SK-N-SH (cell line): ENCODE measurements around the gene TARDBP. TPM values are rescaled to one million over a fixed set of nuclear protein-coding genes. Genes with fewer than 3 reads are reported as not detected.

Experiments
- CTCF ChIA-PET: fragments of 300-600, 350-600 bp; formaldehyde crosslinking; extraction: SDS; loops from one replicate; lab custom pipeline; 2021; lab: Yijun Ruan, JAX
- POLR2A ChIA-PET: fragments of 350-600 bp; sonication (Branson Sonifier 250); formaldehyde crosslinking; extraction: SDS; loops from one replicate; lab custom pipeline; 2020; ENCODE audit warnings: antibody characterized with exemption, inconsistent platforms; lab: Yijun Ruan, JAX
- DNase-seq: peaks from one replicate; pipeline ENCODE4 v3.0.0; 2012
- H2AFZ ChIP-seq: fragments of 200-600 bp; sonication (generic); 2 replicates; pipeline ENCODE4 v1.8.1; 2016; ENCODE audit warnings: antibody characterized with exemption, mild to moderate bottlenecking, low read depth
- H3F3A ChIP-seq: fragments of 200-600 bp; sonication (generic); replicated peaks from 2 replicates; pipeline ENCODE3; 2016; ENCODE audit warnings: antibody characterized with exemption, mild to moderate bottlenecking; ENCODE audit not compliant: insufficient read depth
- H3K27ac ChIP-seq, 2 experiments: fragments of 200-500 bp in 1 of 2; fragments of 200-600 bp in 1 of 2; sonication (Bioruptor generic) in 1 of 2; sonication (generic), shearing (Covaris generic) in 1 of 2; 2 replicates each; pipeline versions ENCODE4 v1.5.1 to v1.6.1; 2014 to 2016; ENCODE audit warnings: low read depth in 2 of 2, inconsistent platforms in 1 of 2, low read length in 1 of 2, mild to moderate bottlenecking in 1 of 2, mixed read lengths in 1 of 2
- H3K27me3 ChIP-seq: fragments of 200-600 bp; sonication (generic), shearing (Covaris generic); 2 replicates; pipeline ENCODE4 v1.6.1; 2016; ENCODE audit warnings: mixed run types; ENCODE audit not compliant: insufficient read depth
- H3K36me3 ChIP-seq, 2 experiments: fragments of 200-500 bp in 1 of 2; fragments of 200-600 bp in 1 of 2; sonication (Bioruptor generic) in 1 of 2; sonication (generic) in 1 of 2; replicated peaks in 1 of 2; 2 replicates each; pipeline versions ENCODE3 to v1.5.1; 2014 to 2016; ENCODE audit warnings: low read length in 1 of 2, mild to moderate bottlenecking in 1 of 2; ENCODE audit not compliant: insufficient read depth in 2 of 2, control insufficient read depth in 1 of 2
- H3K4me1 ChIP-seq, 2 experiments: fragments of 200-500 bp in 1 of 2; fragments of 200-600 bp in 1 of 2; sonication (Bioruptor generic) in 1 of 2; sonication (generic), shearing (Covaris generic) in 1 of 2; 2 replicates each; pipeline versions ENCODE4 v1.5.1 to v1.6.1; 2014 to 2016; ENCODE audit warnings: low read depth in 1 of 2, low read length in 1 of 2, mixed run types in 1 of 2; ENCODE audit not compliant: insufficient read depth in 2 of 2, control insufficient read depth in 1 of 2
- H3K4me2 ChIP-seq: fragments of 200-600 bp; sonication (generic), shearing (Covaris generic); 2 replicates; pipeline ENCODE4 v1.6.1; 2017; ENCODE audit warnings: mixed run types
- H3K4me3 ChIP-seq, 2 experiments: fragments of 200-500 bp in 1 of 2; fragments of 200-600 bp in 1 of 2; sonication (Bioruptor generic) in 1 of 2; sonication (generic), shearing (Covaris generic) in 1 of 2; 2 replicates each; pipeline versions ENCODE4 v1.5.1 to v1.8.1; 2014 to 2016; ENCODE audit warnings: low read depth in 2 of 2, inconsistent platforms in 1 of 2, low read length in 1 of 2, mild to moderate bottlenecking in 1 of 2, mixed read lengths in 1 of 2, moderate library complexity in 1 of 2
- H3K79me2 ChIP-seq: fragments of 200-600 bp; sonication (generic); 2 replicates; pipeline ENCODE4 v1.8.1; 2017; ENCODE audit warnings: mild to moderate bottlenecking; ENCODE audit not compliant: insufficient read depth
- H3K9ac ChIP-seq: fragments of 200-600 bp; sonication (generic); 2 replicates; pipeline ENCODE4 v1.6.1; 2017; ENCODE audit warnings: mixed run types
- H3K9me2 ChIP-seq: fragments of 200-600 bp; sonication (generic); 2 replicates; pipeline ENCODE4 v1.6.1; 2017; ENCODE audit warnings: mixed run types
- H3K9me3 ChIP-seq: fragments of 200-600 bp; sonication (generic); 2 replicates; pipeline ENCODE4 v1.6.1; 2017; ENCODE audit warnings: mixed run types, mild to moderate bottlenecking, moderate library complexity
- H4K20me1 ChIP-seq: fragments of 200-600 bp; sonication (generic); 2 replicates; pipeline ENCODE4 v1.6.1; 2017; ENCODE audit warnings: mild to moderate bottlenecking, mixed run types; ENCODE audit not compliant: insufficient read depth
- ELF1 ChIP-seq: IDR thresholded peaks from 2 replicates; pipeline ENCODE4 v1.4.0; 2012
- FOXM1 ChIP-seq: IDR thresholded peaks from 2 replicates; pipeline ENCODE4 v1.4.0; 2012; ENCODE audit warnings: low read depth, mild to moderate bottlenecking
- GABPA ChIP-seq: IDR thresholded peaks from 2 replicates; pipeline ENCODE4 v1.4.0; 2012; ENCODE audit warnings: low read depth, mild to moderate bottlenecking
- JUND ChIP-seq: IDR thresholded peaks from 2 replicates; pipeline ENCODE4 v1.4.0; 2012
- MEF2A ChIP-seq: IDR thresholded peaks from 2 replicates; pipeline ENCODE4 v1.4.0; 2012; ENCODE audit warnings: low read depth, borderline replicate concordance
- MXI1 ChIP-seq: IDR thresholded peaks from 2 replicates; pipeline ENCODE4 v1.6.1; 2012; ENCODE audit warnings: mild to moderate bottlenecking, low read depth, low read length, improper control_type of control experiment
- NRF1 ChIP-seq: IDR thresholded peaks from 2 replicates; pipeline ENCODE4 v1.6.1; 2012; ENCODE audit warnings: low read depth, mild to moderate bottlenecking, low read length
- RXRA ChIP-seq: IDR thresholded peaks from 2 replicates; pipeline ENCODE4 v1.4.0; 2012; ENCODE audit warnings: low read depth, mild to moderate bottlenecking, borderline replicate concordance
- TAF1 ChIP-seq: IDR thresholded peaks from 2 replicates; pipeline ENCODE4 v1.6.1; 2012; ENCODE audit warnings: low read depth, mild to moderate bottlenecking, low read length, moderate library complexity, borderline replicate concordance
- TCF12 ChIP-seq: IDR thresholded peaks from 2 replicates; pipeline ENCODE4 v1.4.0; 2012
- TEAD4 ChIP-seq: IDR thresholded peaks from 2 replicates; pipeline ENCODE4 v1.4.0; 2012; ENCODE audit warnings: mild to moderate bottlenecking, borderline replicate concordance; ENCODE audit not compliant: insufficient read depth
- YY1 ChIP-seq: IDR thresholded peaks from 2 replicates; pipeline ENCODE4 v1.4.0; 2012; ENCODE audit warnings: low read depth, mild to moderate bottlenecking
- WGBS: methylation state at CpG from one replicate; pipeline ENCODE4 v1.1.6; 2017; ENCODE audit warnings: low lambda C conversion rate; 5-methylcytosine and 5-hydroxymethylcytosine counted together
- polyA plus RNA-seq, 3 experiments: library from polyadenylated mRNA; depleted of rRNA; stranded (reverse); fragments of >200 nt; gene quantifications; 2 replicates each; pipeline ENCODE4 v1.2.3, GENCODE V29; 2012
- TF ChIP-seq, protein P1 (sequence below): fragments of 200-600 bp; sonication (generic); IDR thresholded peaks from 2 replicates; pipeline ENCODE4 v1.6.1; 2017; ENCODE audit warnings: antibody characterized with exemption, mild to moderate bottlenecking, moderate library complexity
- TF ChIP-seq, protein P2 (sequence below): IDR thresholded peaks from 2 replicates; pipeline ENCODE4 v1.4.0; 2012; ENCODE audit warnings: low read depth
- TF ChIP-seq, protein P3 (sequence below): fragments of 150-350 bp; IDR thresholded peaks from 2 replicates; pipeline ENCODE4 v1.6.1; 2017; ENCODE audit warnings: antibody characterized with exemption, low read length, low read depth, borderline replicate concordance
- TF ChIP-seq, protein P4 (sequence below): IDR thresholded peaks from 2 replicates; pipeline ENCODE4 v1.4.0; 2012; ENCODE audit warnings: low read depth, borderline replicate concordance
- TF ChIP-seq, protein P5 (sequence below): IDR thresholded peaks from 2 replicates; pipeline ENCODE4 v1.6.1; 2012; ENCODE audit warnings: mild to moderate bottlenecking, low read depth, low read length, moderate library complexity

The TARDBP gene
- polyA plus RNA-seq, 1 of the 3 experiments (the other 2 are of a cell fraction): 207 TPM

DNA sequence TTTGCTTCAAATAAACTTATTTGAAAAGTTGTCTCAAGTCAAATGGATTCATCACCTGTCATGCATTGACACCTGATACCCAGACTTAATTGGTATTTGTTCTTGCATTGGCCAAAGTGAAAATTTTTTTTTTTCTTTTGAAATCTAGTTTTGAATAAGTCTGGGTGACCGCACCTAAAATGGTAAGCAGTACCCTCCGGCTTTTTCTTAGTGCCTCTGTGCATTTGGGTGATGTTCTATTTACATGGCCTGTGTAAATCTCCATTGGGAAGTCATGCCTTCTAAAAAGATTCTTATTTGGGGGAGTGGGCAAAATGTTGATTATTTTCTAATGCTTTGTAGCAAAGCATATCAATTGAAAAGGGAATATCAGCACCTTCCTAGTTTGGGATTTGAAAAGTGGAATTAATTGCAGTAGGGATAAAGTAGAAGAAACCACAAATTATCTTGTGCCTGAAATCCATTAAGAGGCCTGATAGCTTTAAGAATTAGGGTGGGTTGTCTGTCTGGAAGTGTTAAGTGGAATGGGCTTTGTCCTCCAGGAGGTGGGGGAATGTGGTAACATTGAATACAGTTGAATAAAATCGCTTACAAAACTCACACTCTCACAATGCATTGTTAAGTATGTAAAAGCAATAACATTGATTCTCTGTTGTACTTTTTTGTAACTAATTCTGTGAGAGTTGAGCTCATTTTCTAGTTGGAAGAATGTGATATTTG is 11.9 kb downstream of the TARDBP start:
- Histone ChIP-seq H3K4me3 (no peak overlapping the region), H3K4me2 (no peak overlapping the region), H3K9me3 (no peaks in the 10 kb centered on the region), H3K9me2 (no peaks in the 10 kb centered on the region), H3F3A (peaks cover 32% of the 10 kb centered on the region), H3K27me3 (no peaks in the 10 kb centered on the region), H2AFZ (no peak overlapping the region), H4K20me1 (peaks cover 23% of the 10 kb centered on the region), H3K79me2 (peaks cover 21% of the 10 kb centered on the region; the same call in 1 of the 2 replicates), H3K4me1 (no peaks in the 10 kb centered on the region), H3K36me3 (peaks cover 68 to 75% of the 10 kb centered on the region in 2 experiments), H3K27ac (no peak overlapping the region), H3K9ac (no peak overlapping the region)
- no peak for DNase-seq
- ChIA-PET POLR2A (no interaction called here), CTCF (interaction anchor here (0.7 kb wide), 1 partner anchor 13 kb away, joined by 3 read pairs; no protein-coding TSS in a partner anchor)
- WGBS: 95% methylated on average over 3 of the region's 3 CpGs
- TF ChIP-seq, protein P1, sequence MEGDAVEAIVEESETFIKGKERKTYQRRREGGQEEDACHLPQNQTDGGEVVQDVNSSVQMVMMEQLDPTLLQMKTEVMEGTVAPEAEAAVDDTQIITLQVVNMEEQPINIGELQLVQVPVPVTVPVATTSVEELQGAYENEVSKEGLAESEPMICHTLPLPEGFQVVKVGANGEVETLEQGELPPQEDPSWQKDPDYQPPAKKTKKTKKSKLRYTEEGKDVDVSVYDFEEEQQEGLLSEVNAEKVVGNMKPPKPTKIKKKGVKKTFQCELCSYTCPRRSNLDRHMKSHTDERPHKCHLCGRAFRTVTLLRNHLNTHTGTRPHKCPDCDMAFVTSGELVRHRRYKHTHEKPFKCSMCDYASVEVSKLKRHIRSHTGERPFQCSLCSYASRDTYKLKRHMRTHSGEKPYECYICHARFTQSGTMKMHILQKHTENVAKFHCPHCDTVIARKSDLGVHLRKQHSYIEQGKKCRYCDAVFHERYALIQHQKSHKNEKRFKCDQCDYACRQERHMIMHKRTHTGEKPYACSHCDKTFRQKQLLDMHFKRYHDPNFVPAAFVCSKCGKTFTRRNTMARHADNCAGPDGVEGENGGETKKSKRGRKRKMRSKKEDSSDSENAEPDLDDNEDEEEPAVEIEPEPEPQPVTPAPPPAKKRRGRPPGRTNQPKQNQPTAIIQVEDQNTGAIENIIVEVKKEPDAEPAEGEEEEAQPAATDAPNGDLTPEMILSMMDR: no peak
- TF ChIP-seq TAF1: no peak
- no peak for TF ChIP-seq FOXM1
- TF ChIP-seq TCF12: no peak
- no peak for TF ChIP-seq MEF2A
- TF ChIP-seq, protein P2, sequence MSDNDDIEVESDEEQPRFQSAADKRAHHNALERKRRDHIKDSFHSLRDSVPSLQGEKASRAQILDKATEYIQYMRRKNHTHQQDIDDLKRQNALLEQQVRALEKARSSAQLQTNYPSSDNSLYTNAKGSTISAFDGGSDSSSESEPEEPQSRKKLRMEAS: no peak
- TF ChIP-seq GABPA: no peak
- TF ChIP-seq TEAD4: no peak
- TF ChIP-seq, protein P3, sequence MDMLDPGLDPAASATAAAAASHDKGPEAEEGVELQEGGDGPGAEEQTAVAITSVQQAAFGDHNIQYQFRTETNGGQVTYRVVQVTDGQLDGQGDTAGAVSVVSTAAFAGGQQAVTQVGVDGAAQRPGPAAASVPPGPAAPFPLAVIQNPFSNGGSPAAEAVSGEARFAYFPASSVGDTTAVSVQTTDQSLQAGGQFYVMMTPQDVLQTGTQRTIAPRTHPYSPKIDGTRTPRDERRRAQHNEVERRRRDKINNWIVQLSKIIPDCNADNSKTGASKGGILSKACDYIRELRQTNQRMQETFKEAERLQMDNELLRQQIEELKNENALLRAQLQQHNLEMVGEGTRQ: no peak
- no peak for TF ChIP-seq JUND
- TF ChIP-seq ELF1: no peak
- TF ChIP-seq RXRA: no peak

DNA sequence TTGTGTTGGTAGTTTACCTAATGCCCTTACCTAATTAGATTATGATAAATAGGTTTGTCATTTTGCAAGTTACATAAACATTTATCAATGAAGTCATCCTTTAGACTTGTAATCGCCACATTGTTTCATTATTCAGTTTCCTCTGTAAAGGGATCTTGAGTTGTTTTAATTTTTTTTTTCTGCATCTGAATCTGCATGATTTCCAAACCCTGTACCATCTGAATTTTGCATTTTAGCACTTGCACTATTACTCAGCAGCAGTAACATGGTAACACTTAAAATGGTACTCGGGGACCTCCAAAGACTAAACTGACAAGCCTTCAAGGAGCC is 12.4 kb downstream of the TARDBP start:
- TF ChIP-seq NRF1 (no peak), YY1 (no peak), MXI1 (no peak)
- TF ChIP-seq, protein P2: no peak
- TF ChIP-seq, protein P4, sequence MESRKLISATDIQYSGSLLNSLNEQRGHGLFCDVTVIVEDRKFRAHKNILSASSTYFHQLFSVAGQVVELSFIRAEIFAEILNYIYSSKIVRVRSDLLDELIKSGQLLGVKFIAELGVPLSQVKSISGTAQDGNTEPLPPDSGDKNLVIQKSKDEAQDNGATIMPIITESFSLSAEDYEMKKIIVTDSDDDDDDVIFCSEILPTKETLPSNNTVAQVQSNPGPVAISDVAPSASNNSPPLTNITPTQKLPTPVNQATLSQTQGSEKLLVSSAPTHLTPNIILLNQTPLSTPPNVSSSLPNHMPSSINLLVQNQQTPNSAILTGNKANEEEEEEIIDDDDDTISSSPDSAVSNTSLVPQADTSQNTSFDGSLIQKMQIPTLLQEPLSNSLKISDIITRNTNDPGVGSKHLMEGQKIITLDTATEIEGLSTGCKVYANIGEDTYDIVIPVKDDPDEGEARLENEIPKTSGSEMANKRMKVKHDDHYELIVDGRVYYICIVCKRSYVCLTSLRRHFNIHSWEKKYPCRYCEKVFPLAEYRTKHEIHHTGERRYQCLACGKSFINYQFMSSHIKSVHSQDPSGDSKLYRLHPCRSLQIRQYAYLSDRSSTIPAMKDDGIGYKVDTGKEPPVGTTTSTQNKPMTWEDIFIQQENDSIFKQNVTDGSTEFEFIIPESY: no peak
- TF ChIP-seq, protein P5, sequence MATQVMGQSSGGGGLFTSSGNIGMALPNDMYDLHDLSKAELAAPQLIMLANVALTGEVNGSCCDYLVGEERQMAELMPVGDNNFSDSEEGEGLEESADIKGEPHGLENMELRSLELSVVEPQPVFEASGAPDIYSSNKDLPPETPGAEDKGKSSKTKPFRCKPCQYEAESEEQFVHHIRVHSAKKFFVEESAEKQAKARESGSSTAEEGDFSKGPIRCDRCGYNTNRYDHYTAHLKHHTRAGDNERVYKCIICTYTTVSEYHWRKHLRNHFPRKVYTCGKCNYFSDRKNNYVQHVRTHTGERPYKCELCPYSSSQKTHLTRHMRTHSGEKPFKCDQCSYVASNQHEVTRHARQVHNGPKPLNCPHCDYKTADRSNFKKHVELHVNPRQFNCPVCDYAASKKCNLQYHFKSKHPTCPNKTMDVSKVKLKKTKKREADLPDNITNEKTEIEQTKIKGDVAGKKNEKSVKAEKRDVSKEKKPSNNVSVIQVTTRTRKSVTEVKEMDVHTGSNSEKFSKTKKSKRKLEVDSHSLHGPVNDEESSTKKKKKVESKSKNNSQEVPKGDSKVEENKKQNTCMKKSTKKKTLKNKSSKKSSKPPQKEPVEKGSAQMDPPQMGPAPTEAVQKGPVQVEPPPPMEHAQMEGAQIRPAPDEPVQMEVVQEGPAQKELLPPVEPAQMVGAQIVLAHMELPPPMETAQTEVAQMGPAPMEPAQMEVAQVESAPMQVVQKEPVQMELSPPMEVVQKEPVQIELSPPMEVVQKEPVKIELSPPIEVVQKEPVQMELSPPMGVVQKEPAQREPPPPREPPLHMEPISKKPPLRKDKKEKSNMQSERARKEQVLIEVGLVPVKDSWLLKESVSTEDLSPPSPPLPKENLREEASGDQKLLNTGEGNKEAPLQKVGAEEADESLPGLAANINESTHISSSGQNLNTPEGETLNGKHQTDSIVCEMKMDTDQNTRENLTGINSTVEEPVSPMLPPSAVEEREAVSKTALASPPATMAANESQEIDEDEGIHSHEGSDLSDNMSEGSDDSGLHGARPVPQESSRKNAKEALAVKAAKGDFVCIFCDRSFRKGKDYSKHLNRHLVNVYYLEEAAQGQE: no peak
- CTCF ChIA-PET: interaction anchor here (0.7 kb wide), 1 partner anchor 12 kb away, joined by 3 read pairs; no protein-coding TSS in a partner anchor
- H3K27me3 ChIP-seq: no peaks in the 10 kb centered on the region
- H2AFZ ChIP-seq: no peak overlapping the region
- DNase-seq: no peak
- H3K9me3 ChIP-seq: no peaks in the 10 kb centered on the region
- H3K36me3 ChIP-seq: peaks cover 68 to 72% of the 10 kb centered on the region in 2 experiments
- POLR2A ChIA-PET: no interaction called here
- peaks cover 16% of the 10 kb centered on the region; the same call in 1 of the 2 replicates for H3K79me2 ChIP-seq
- H3K4me1 ChIP-seq: no peaks in the 10 kb centered on the region
- peaks cover 18% of the 10 kb centered on the region for H4K20me1 ChIP-seq
- 98% methylated on average over 2 of the region's 2 CpGs for WGBS
- peaks cover 30% of the 10 kb centered on the region for H3F3A ChIP-seq
- H3K9me2 ChIP-seq: no peaks in the 10 kb centered on the region
- no peak overlapping the region for H3K4me2 ChIP-seq
- H3K27ac ChIP-seq: no peak overlapping the region; a peak in 1 of 4 replicates
- H3K9ac ChIP-seq: no peak overlapping the region
- no peak overlapping the region for H3K4me3 ChIP-seq
